ENCODE data around the gene VWA5A.

GRCh38 chr11:124114942-124115781 lies at the start of gene VWA5A:
- TF ChIP-seq SIN3A (IDR thresholded peaks at IDR 0.05; ENCODE audit: borderline replicate concordance, insufficient read depth, low read depth, low read length) (no peak), CTCF (IDR thresholded peaks at IDR 0.05) (no peak), POLR2AphosphoS5 (IDR thresholded peaks at IDR 0.05; ENCODE audit: low read depth, low read length) (peak; percentile 37; the same call in 1 of the 2 replicates), REST (IDR thresholded peaks at IDR 0.05; ENCODE audit: insufficient read depth in 1 of 2, low read depth in 2 of 2, low read length in 1 of 2) (no peak), TCF7L2 (IDR thresholded peaks at IDR 0.05; ENCODE audit: low read depth, low read length) (no peak)

All from Panc1 (cell line).